Measurements from ENCODE around the gene FAM118B.
A peak's percentile ranks its signal among the peaks of the same experiment; 100 is the strongest.
"Not testable (repeated sequence)": the region's sequence is repeated elsewhere in the genome, so short reads cannot be mapped to it uniquely, and the experiment has no call there.

The FAM118B gene

DNA sequence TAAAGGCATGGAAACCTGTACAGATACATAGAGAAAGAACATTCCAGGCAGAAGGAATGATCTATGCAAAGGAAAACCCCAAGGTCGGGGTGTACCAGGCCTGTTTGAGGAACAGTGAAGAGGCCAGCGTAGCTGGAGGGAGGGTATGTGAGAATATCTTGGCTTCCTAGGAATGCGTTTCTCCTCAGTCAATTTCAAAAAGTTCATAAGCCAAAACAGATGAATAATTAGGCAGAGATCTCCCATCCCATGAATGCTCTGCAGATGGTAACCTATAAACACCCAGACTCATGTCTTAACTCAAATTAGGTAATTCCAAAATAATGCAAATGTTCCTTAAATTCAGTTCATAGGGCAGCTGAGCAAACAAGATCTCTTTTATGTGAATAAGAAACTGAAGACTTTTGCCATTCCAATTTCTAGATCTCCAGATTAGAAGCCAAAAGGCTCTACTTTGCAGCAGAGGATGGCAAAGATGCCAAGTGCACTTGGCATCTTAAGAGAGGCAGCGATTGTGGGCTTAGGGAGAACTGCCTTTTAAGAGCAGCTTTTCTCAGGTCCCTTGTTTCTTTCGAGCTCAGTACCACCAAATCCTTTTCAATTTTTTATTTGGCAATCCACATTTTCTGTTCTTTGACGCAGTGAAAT lies 13.2 kb downstream of the FAM118B start:
- no peak for DNase-seq

DNA sequence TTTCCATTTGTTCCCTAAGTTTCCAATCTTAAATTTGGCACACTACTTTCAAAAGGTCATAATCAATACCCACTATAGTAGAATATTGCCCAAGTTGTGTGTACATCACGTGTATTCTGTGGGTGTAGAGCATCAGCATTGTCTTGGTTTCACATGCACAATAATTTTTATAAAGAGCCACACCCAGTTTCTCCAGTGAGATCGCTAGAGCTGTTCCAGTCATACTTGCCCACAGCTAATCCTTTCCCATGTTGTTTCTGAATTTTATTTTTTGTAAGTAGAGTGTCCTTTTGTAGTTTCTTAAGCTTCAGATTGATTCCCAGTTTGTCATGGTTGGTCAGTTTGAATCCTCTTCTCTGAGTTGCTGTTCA lies 13.7 kb downstream of the FAM118B start:
- DNase-seq, result no peak

DNA sequence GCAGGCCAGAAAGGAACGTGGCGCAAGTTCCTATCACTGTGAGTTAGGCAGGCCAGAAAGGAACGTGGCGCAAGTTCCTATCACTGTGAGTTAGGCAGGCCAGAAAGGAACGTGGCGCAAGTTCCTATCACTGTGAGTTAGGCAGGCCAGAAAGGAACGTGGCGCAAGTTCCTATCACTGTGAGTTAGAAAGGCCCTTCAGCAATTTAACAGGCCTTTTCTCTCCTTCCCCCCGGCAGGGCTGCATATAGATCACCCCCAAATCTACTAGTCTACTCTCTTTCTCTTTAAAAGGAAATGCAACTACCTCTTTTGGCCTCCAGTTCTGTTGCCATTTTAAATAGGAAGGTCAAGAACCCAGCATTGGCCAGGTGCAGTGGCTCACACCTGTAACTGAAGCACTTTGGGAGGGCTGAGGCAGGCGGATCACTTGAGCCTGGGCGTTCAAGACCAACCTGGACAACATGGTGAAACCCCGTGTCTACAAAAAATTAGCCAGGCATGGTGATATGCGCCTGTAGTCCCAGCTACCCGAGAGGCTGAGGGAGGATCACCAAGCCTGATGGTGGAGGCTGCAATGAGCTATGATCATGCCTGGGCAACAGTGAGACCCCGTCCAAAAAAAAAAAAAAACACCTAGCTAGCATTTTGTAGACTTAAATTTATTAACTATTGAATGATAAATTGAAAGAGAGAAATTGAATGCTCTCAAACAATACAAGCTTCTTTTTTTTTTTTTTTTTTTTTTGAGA lies 14.9 kb downstream of the FAM118B start:
- DNase-seq, result no peak

DNA sequence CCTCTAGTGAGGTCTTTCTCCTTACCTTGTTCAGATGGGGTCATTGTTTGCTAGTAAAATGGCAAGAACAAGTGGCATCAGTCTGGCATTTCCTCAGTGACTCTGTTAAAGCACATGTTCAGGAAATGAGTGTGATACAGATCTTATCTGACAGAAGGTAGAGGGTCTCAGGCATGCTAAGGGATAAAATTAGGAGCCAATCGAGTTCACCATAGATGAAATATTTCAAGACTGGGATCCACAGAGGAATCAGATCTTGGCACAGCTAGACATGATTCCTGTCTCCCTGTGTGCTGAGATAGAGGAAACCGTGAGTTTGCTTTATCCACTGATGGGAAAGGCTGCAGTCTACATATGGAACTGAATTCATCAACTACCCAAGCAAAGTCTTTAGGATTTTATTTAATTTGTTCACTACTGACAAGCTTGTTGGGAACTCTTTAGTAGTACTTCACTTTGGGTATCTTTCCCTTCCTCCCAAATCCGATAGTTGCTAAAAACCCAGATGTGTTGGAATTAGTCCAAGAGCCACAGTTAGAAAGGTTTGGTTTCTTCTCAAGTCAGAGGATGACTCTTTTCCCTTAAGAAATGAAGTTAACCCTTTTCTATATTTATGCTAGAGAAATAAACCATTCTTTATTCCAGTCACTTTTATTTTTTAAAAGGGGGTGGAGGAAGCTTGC lies 18.4 kb downstream of the FAM118B start:
- DNase-seq, result no peak

DNA sequence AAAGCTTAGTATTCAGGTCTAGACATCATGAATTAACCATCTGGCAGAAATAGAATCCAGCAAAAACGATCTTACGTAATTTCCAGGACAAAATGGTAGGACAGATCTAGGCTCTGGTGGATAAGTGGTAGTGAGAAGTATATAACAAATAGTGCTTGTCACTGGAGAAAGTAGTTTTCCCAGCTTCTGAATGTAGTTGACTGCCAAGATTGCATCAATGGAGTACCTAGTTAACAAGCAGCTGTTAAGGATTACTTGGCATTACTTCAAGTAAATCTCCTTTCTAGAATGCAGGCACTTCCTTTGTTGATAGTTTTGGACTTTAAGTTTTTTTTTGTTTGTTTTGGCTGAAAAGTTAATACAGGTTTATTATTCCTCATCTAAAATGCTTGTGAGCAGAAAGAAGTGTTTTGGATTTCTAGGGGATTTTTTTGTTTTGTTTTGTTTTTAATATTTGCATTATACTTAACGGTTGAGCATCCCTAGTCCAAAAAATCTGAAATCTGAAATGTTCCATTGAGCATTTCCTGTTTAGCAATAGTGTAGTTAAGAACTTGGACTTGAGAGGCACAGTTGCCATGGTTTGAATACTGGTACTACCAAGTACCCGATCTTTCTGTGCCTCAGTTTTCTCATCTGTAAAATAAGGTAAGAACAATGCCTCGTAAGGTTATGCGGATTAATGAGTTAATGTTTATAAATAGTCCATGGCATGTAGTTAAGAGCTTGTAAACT lies 20.3 kb downstream of the FAM118B start:
- DNase-seq, result no peak

DNA sequence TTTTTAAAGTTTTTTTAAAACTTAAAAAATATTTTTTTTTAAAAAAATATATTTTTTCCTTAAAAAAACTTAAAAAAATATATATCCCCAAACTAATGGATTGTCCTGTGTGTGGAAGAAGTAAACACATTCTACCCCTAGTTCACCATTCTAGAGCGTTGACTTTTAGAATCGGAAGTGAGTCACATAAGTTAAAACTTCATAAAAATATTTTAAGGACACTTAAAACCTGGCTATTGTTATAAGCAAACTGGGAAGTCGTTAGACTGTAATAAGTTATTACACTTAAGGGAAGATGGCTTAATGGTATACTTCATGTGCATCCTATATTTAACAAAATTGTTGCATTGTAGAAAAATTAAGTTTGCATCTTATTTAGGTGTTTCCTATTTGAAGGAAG lies 21.1 kb downstream of the FAM118B start:
- no peak for DNase-seq

DNA sequence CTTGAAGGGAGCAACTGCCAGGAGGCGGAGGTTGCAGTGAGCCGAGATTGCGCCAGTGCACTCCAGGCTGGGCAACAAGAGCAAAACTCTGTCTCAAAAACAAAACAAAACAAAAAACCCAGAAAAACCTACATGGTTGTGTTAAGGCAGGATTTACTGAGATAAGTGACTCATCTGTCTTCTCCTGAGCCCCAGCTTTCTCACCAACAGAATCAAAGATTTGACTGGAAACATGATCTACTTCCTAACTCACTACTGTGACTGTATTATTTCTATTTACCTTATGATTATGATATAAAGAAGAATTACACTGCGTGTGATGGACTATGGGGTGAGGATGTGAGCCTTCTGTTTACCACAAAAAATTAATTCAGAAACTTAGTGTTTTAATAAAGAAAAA lies 21.8 kb downstream of the FAM118B start:
- no peak for DNase-seq

DNA sequence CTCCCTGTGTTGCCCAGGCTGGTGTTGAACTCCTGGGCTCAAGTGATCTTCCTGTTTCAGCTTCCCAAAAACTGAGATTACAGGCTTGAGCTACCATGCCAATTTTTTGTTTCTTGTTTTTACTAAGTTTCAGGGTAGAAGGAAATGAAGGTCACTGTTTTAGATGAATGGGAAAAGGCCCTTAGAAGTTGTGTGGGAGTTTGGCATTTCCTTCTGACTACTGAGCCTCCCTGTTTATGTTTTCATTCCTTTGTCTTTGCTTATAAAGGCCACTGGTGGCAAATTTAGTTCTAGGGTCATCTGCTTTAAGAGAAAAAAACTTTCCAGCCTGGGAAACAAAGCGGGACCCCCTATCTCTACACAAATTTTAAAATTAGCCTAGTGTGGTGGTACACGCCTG lies 35.1 kb downstream of the FAM118B start:
- no peak for DNase-seq

DNA sequence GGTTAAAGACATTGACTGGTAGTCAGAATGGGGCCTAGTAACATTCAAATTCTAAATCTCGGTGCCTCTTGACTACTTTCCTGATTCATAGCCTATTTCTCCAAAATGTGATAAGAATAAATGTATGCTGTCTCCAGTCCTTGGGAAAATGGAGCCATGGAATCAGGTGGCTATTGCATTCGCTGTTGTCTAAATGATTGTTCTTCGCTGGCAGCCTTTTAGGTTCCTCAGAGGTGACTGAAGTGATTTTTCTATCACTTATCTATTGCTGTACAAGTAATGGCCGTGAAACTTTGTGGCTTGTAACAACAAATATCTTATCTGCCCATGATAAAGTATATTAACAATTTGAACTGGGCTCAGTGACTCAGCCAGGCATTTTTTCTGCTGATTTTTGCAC lies 41.7 kb downstream of the FAM118B start:
- DNase-seq, result no peak

DNA sequence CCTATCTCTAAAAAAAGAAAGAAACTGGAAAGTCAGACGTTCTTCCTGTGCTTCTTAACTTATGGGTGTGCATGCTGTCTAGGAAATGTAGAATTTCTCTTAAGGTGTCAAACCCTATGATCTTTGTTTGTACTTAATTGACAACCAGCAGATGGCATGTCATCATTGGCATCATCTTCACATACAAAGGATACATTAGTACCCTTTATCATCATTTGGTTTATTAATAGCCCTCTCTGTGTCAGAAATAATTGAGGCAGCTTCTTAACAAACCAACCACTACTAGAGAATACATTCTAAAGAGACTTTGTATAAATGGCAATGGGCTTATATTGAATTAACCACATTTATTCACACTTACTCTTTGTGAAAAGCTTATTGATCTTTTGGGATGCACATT lies 43.2 kb downstream of the FAM118B start:
- no peak for DNase-seq

DNA sequence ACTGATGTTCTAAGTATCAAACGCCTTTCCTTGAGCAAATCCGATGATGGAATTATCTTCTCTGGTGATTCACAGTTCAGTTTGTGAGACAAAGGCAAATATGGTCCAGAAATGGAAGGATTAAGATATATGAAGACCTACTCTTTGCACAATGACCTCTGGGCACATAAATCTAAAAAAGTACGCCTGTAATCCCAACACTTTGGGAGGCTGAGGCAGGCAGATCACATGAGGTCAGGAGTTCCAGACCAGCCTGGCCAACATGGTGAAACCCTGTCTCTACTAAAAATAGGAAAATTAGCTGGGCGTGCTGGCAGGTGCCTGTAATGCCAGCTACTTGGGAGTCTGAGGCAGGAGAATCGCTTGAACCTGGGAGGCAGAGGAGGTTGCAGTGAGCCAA lies 43.9 kb downstream of the FAM118B start:
- DNase-seq, result not testable (repeated sequence)

DNA sequence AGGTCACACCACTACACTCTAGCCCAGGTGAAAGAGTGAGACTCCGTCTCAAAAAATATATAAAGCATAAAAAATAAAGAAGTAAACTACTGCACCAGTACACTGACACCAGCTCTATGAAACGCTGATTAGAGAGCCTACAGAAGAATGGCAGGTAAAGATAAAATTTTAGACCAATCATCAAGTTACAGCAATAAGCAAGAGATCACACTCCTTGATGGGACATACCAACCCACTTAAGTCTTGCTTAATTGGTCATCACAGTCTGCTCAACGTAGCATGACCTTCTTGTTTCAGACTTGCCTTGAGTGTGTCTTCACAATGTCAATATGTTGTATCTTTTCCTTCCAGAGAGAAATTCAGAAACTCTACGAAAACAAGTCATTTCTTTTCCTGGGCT lies 44.6 kb downstream of the FAM118B start:
- no peak for DNase-seq

DNA sequence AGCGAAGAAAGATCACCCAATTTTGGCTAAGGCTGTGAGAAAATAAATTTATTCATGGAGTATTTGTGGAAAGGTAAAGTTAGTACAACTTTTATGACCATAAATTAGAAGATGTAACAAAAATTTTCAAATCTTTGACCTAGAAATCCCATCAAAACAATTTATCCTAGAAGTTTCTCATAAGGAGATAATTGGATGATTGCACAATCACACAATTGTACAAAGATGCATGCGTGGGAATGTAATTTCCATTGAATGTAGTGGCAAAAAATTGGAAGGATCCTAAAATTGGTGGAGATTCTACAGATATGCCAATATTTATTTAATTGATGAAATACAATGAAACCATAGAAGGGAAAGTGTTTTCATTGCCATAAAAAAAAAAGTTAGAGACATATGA lies 45.6 kb downstream of the FAM118B start:
- DNase-seq, result no peak

DNA sequence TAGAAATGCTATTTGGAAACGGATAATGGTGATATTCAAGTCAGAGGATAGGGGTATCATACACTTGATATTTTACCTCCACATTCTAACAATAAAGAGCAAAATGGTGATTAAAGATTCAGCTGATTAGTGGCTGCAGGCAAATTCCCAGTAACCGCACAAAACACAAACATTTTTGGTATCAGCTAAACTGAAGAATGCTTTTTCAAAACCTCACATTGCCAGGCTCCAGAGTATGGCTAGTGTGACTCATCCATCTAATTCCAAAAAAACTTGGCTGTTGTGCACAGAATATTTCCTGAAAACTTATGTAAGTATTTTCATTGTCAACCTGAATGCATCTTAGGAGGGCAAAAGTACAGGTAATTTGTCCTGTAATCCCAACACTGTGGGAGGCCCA lies 46.2 kb downstream of the FAM118B start:
- DNase-seq, result no peak

DNA sequence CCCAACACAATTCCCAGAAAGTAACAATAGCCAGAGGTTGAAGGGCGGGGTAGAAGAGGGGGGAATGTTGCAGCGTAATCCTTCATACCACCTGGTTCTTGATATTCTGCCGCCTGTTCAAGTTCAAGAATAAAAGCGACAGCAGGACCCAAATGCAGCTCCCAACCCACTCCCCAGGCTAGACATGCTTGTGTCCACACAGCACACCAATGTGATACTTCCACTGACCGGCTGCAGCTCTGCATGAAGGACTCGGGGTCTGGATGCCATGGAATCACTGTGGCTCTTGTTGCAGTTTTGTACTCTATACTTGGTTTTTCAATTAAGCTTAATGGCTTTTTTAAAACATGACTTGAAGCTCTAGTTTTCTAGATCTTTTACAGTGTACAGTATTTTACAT lies 50.6 kb downstream of the FAM118B start:
- DNase-seq, result no peak

DNA sequence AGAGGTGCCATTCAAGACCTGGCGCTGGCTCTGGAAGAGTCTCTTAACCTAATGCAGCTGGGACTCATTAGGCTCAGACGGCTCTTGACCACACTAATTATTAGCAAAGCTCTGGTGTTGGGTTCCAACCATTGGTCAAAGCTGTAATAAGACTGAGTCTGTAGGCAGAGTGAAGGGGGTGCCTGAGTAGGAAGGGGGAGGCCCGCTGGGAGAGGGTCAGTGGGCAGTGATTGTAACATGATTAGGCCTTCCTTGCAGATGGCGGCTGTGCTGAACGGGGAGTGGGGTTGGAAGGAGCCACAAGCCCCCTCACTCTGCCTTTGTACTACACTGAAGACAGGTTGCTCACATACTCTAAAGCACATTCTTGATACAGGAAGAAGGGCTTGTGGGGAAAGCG lies 51.9 kb downstream of the FAM118B start:
- DNase-seq, result no peak

DNA sequence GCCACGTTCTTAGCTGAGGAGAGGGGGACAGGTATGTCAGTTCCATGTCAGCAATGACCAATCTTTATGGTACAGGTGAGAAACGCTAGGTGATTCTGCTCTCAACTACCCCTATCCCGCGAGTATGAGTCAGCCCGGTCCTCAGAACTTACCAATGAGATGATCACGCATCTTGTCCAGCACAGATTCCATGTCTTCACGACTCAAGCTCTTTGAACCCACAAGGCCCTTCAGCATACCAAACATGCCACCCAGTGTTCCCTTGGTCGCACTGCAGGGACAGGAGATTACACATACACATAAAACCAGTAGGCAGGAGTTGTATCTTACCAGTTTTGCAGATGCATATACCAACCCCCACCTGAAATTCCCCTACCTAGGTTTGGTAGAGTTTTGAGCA lies 54.2 kb downstream of the FAM118B start:
- no peak for DNase-seq

DNA sequence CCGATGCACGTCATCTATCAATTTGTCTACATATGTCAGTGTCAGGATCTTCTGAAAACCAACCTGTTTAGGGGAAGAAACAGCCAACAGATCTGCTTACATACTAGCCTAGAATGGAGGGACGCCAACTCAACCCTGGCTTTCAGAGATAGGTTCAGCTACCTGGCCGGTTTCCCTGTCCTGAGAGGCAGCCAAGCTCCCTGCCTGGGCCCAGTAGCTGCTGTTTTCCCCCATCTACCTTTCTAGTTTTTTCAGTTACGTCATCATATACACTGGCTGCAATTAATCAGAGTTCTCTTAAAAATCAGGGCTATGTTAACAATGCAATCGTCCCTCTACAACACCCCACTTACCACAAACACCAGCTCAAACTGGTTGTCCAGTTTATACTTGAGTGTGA lies 56.1 kb downstream of the FAM118B start:
- DNase-seq, result no peak

DNA sequence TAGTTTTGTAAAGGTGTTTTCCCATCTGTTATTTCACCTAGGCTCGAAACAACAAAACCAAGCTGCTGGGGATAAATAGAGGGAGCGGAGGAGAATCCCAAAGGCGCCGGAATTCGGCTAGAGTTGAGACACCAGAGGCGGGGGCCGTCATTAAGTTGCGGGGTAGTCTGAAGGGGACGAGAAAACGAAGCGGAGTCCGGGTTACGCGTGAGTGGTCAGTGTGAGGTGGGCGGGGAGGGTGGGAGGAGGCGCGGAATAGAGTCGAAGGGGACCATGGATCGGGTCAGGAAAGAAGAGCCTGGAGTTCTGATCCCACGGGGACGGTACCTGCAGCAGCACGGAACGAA lies 56.8 kb downstream of the FAM118B start:
- DNase-seq, result no peak

DNA sequence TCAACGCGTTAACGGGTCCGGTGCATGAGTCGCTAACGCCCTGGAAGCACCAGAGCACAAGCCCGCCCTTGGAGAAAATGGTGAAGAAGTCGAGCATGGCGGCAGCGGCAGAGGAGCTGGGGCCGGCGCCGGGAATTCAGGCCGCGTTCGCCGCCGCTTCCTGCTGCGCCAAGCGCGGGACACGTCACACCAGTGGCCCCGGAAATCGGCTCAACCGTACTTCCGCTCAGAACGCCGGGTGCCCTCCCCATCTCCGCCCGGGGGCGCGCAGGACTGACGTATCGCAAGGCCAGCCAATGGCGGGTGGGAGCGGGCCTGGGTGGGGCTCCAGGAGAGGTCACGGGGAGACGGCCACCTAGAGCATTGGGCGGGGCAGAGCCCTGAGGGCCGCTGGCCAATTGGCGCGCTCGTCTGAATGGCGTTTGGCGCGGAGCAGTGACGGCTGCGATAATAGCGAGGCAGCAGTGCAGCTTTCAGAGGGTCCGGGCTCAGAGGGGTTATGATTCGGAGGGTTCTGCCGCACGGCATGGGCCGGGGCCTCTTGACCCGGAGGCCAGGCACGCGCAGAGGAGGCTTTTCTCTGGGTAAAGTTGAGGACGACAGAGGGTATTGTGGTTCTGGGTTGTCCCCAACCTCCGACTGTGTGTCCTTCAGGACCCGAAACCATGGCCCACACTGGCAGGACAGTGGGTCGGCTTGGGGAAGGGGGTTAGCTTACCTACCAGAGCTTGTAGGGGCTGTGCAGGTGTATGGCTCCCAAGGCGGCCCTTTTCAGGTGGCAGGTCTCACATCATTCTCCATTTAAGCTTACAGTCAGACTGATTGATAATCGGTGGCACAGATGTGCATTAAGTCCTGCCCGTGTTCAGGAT lies 57.4 kb downstream of the FAM118B start, which contains the start of the genes FOXRED1 and SRPRA:
TSS of gene FOXRED1 (plus strand) at position 447 of the 872 bp plus-strand sequence. CDS start at position 500, 53 bp downstream.
TSS of gene SRPRA (minus strand) at position 188 of the 872 bp plus-strand sequence. CDS start at position 97, 91 bp downstream.
- peak; percentile 93 for DNase-seq

DNA sequence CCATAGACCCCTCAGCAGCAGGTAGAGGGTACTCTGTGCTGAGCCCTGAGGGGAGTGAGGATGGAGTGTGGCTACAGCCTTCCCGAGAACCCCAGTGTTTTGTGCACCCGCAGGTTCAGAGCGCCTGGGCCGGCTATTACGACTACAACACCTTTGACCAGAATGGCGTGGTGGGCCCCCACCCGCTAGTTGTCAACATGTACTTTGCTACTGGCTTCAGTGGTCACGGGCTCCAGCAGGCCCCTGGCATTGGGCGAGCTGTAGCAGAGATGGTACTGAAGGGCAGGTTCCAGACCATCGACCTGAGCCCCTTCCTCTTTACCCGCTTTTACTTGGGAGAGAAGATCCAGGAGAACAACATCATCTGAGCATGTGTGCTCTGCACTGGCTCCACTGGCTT lies 65.7 kb downstream of the FAM118B start:
- DNase-seq, result no peak

DNA sequence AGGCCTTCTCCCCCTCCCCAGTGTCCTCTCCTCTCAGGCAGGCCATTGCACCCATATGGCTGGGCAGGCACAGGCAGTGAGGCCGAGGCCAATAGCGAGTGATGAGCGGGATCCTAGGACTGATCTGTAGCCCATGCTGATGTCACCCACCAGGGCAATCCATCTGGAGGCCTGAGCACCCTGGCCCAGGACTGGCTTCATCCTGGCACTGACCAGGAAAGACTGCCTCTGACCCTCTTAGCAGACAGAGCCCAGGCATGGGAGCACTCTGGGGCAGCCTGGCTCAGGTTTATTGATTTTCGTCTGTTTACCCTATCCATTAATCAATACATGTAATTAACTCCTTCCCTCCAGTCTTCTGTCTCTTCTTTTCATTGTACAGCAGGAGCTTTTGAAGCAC lies 66.2 kb downstream of the FAM118B start:
- DNase-seq, result no peak

DNA sequence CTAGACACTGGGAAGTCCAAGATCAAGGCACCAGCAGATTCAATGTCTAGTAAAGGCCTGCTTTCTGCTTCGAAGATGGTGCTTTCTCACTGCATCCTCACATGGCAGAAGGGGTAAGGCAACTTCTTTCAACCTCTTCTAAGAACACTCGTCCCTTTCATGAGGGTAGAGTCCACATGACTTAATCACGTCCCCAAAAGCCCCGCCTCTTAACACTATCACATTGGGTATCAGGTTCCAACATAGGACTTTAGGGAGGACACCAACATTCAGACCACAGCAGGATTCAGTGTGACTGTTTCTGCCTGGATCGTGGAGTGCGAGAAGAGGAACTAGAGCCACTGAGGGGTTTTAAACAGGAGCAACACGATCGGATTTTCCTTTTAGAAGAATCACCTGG lies 67.6 kb downstream of the FAM118B start:
- no peak for DNase-seq

All from NCI-H2227 treated with DMSO at 0.1 percent for 48 hours (cell line).